Kidney epithelial cell (primary cell): ENCODE results near the gene GHR. TPM values are rescaled to one million over a fixed set of nuclear protein-coding genes. Genes with fewer than 3 reads are reported as not detected.

Experiments used
- DNase-seq: peaks from one replicate; pipeline ENCODE4 v3.0.0-alpha.2; 2010; ENCODE audit warnings: low read depth
- H3K27me3 ChIP-seq: 2 replicates; pipeline ENCODE4 v1.6.0; 2011; ENCODE audit warnings: low read length; ENCODE audit not compliant: control insufficient read depth, insufficient read depth
- H3K36me3 ChIP-seq: 2 replicates; pipeline ENCODE4 v1.5.1; 2011; ENCODE audit warnings: low read length; ENCODE audit not compliant: control insufficient read depth, insufficient read depth
- H3K4me3 ChIP-seq: 2 replicates; pipeline ENCODE4 v1.5.1; 2011; ENCODE audit warnings: low read depth, mild to moderate bottlenecking, control low read depth, low read length
- CTCF ChIP-seq: IDR thresholded peaks from 2 replicates; pipeline ENCODE4 v1.5.1; 2011; ENCODE audit warnings: mild to moderate bottlenecking, moderate library complexity, low read length, control low read depth, inconsistent platforms; ENCODE audit not compliant: insufficient read depth, poor library complexity, severe bottlenecking
- total RNA-seq: library from RNA; depleted of rRNA; stranded (reverse); fragments of >200 nt; gene quantifications from 2 replicates; pipeline ENCODE4 v1.2.3, GENCODE V29; 2015

Gene GHR
- total RNA-seq, 1 donor from 2014 or later: 0.63 TPM

GRCh38 chr5:42621662-42622061 lies 198.4 kb downstream of the GHR start:
- DNase-seq: no peak
- TF ChIP-seq CTCF: no peak

GRCh38 chr5:42624912-42625311 lies 201.7 kb downstream of the GHR start:
- Histone ChIP-seq H3K4me3 (no peak overlapping the region), H3K27me3 (no peaks in the 10 kb centered on the region), H3K36me3 (no peaks in the 10 kb centered on the region)
- TF ChIP-seq CTCF: no peak
- DNase-seq: no peak

More at GRCh38 chr5:42621662-42622061, 198.4 kb downstream of the GHR start:
- Histone ChIP-seq H3K27me3 (no peaks in the 10 kb centered on the region), H3K36me3 (no peaks in the 10 kb centered on the region), H3K4me3 (no peak overlapping the region)

- Histone ChIP-seq H3K27me3 (no peaks in the 10 kb centered on the region), H3K4me3 (no peak overlapping the region), H3K36me3 (no peaks in the 10 kb centered on the region)
- no peak for DNase-seq
- no peak for TF ChIP-seq CTCF
These were observed 203.2 kb downstream of the GHR start for GRCh38 chr5:42626462-42626861.

- no peaks in the 10 kb centered on the region for H3K36me3 ChIP-seq
- no peak for TF ChIP-seq CTCF
- no peaks in the 10 kb centered on the region for H3K27me3 ChIP-seq
- no peak overlapping the region for H3K4me3 ChIP-seq
- no peak for DNase-seq
These were observed 205.6 kb downstream of the GHR start for GRCh38 chr5:42628821-42629220.

- H3K27me3 ChIP-seq: no peaks in the 10 kb centered on the region
- no peak for DNase-seq
- H3K36me3 ChIP-seq: no peaks in the 10 kb centered on the region
- H3K4me3 ChIP-seq: no peak overlapping the region
- TF ChIP-seq CTCF: no peak
These were observed 206.0 kb downstream of the GHR start for GRCh38 chr5:42629284-42629683.

- no peak for DNase-seq
- H3K27me3 ChIP-seq: no peaks in the 10 kb centered on the region
- H3K36me3 ChIP-seq: no peaks in the 10 kb centered on the region
- TF ChIP-seq CTCF: no peak
- no peak overlapping the region for H3K4me3 ChIP-seq
These were observed 208.0 kb downstream of the GHR start for GRCh38 chr5:42631241-42631640.
